ENCODE results near the gene MMP23B. TPM values are rescaled to one million over a fixed set of nuclear protein-coding genes. Genes with fewer than 3 reads are reported as not detected.

Gene MMP23B
- total RNA-seq, 1 donor from 2014 or later = 8.5 TPM

GRCh38 chr1:1598051-1598719 is 33.8 kb upstream of the MMP23B start:
- no peaks in the 10 kb centered on the region for H3K9me3 Mint-ChIP-seq (ENCODE audit: unreplicated experiment)
- no peaks in the 10 kb centered on the region for H3K36me3 Mint-ChIP-seq (ENCODE audit: unreplicated experiment)
- no peak overlapping the region for H3K27ac Mint-ChIP-seq (ENCODE audit: unreplicated experiment)
- H3K4me1 Mint-ChIP-seq (ENCODE audit: unreplicated experiment) = peaks cover 12% of the 10 kb centered on the region
- DNase-seq (ENCODE audit: extremely low spot score, unreplicated experiment) = peak; percentile 84
- TF ChIP-seq CTCF (IDR thresholded peaks at IDR 0.05) = no peak
- peak overlapping the region; percentile 71 for H3K4me3 Mint-ChIP-seq (ENCODE audit: unreplicated experiment)
- no peaks in the 10 kb centered on the region for H3K27me3 Mint-ChIP-seq (ENCODE audit: unreplicated experiment)

GRCh38 chr1:1598720-1599029 is 33.3 kb upstream of the MMP23B start:
- no peaks in the 10 kb centered on the region for H3K27me3 Mint-ChIP-seq (ENCODE audit: unreplicated experiment)
- no peak overlapping the region for H3K27ac Mint-ChIP-seq (ENCODE audit: unreplicated experiment)
- peaks cover 12% of the 10 kb centered on the region for H3K4me1 Mint-ChIP-seq (ENCODE audit: unreplicated experiment)
- no peaks in the 10 kb centered on the region for H3K9me3 Mint-ChIP-seq (ENCODE audit: unreplicated experiment)
- H3K36me3 Mint-ChIP-seq (ENCODE audit: unreplicated experiment) = no peaks in the 10 kb centered on the region
- DNase-seq (ENCODE audit: extremely low spot score, unreplicated experiment) = no peak
- no peak for TF ChIP-seq CTCF (IDR thresholded peaks at IDR 0.05)
- peak overlapping the region; percentile 71 for H3K4me3 Mint-ChIP-seq (ENCODE audit: unreplicated experiment)

- Mint-ChIP-seq H3K4me1 (ENCODE audit: unreplicated experiment) (peaks cover 12% of the 10 kb centered on the region), H3K27ac (ENCODE audit: unreplicated experiment) (no peak overlapping the region), H3K9me3 (ENCODE audit: unreplicated experiment) (no peaks in the 10 kb centered on the region), H3K36me3 (ENCODE audit: unreplicated experiment) (no peaks in the 10 kb centered on the region), H3K27me3 (ENCODE audit: unreplicated experiment) (no peaks in the 10 kb centered on the region), H3K4me3 (ENCODE audit: unreplicated experiment) (peak overlapping the region; percentile 71)
- peak; percentile 81 for DNase-seq (ENCODE audit: extremely low spot score, unreplicated experiment)
- peak; percentile 35 for TF ChIP-seq CTCF (IDR thresholded peaks at IDR 0.05)
These were observed 32.7 kb upstream of the MMP23B start for GRCh38 chr1:1599030-1599934.

- H3K27me3 Mint-ChIP-seq (ENCODE audit: unreplicated experiment) = no peaks in the 10 kb centered on the region
- peak within 1 kb of the TSS; percentile 71 for H3K4me3 Mint-ChIP-seq (ENCODE audit: unreplicated experiment)
- DNase-seq (ENCODE audit: extremely low spot score, unreplicated experiment) = peak; percentile 81
- H3K36me3 Mint-ChIP-seq (ENCODE audit: unreplicated experiment) = no peaks in the 10 kb centered on the region
- H3K4me1 Mint-ChIP-seq (ENCODE audit: unreplicated experiment) = peaks cover 12% of the 10 kb centered on the region
- no peak within 1 kb of the TSS for H3K27ac Mint-ChIP-seq (ENCODE audit: unreplicated experiment)
- TF ChIP-seq CTCF (IDR thresholded peaks at IDR 0.05) = no peak
- no peaks in the 10 kb centered on the region for H3K9me3 Mint-ChIP-seq (ENCODE audit: unreplicated experiment)
These were observed 31.8 kb upstream of the MMP23B start, which contains the start of gene FNDC10 for GRCh38 chr1:1599935-1600860. Gene FNDC10, minus strand, starts transcription at chr1:1600135. Its CDS starts 120 bp downstream, at chr1:1600015.

Data from osteocyte (in vitro differentiated cells).